Ishikawa (cell line): ENCODE results near the gene ADNP2.

Source experiments
- CEBPB ChIP-seq: IDR thresholded peaks from 2 replicates; pipeline ENCODE4 v1.6.1; 2012
- CREB1 ChIP-seq: IDR thresholded peaks from 2 replicates; pipeline ENCODE4 v1.6.1; 2012; ENCODE audit warnings: low read depth
- EGR1 ChIP-seq: IDR thresholded peaks from 2 replicates; pipeline ENCODE4 v1.6.1; 2012
- EP300 ChIP-seq: IDR thresholded peaks from 2 replicates; pipeline ENCODE4 v1.6.1; 2012; ENCODE audit warnings: borderline replicate concordance
- FOXM1 ChIP-seq: IDR thresholded peaks from 2 replicates; pipeline ENCODE4 v1.6.1; 2012; ENCODE audit warnings: low read depth, borderline replicate concordance
- NFIC ChIP-seq: IDR thresholded peaks from 2 replicates; pipeline ENCODE4 v1.6.1; 2012
- RAD21 ChIP-seq: IDR thresholded peaks from 2 replicates; pipeline ENCODE4 v1.6.1; 2012; ENCODE audit warnings: low read depth
- TAF1 ChIP-seq: IDR thresholded peaks from 2 replicates; pipeline ENCODE4 v1.6.1; 2012; ENCODE audit warnings: low read depth, mild to moderate bottlenecking
- TCF12 ChIP-seq: IDR thresholded peaks from 2 replicates; pipeline ENCODE4 v1.6.1; 2012; ENCODE audit warnings: low read depth
- TEAD4 ChIP-seq: IDR thresholded peaks from 2 replicates; pipeline ENCODE4 v1.6.1; 2012
- YY1 ChIP-seq: IDR thresholded peaks from 2 replicates; pipeline ENCODE4 v1.6.1; 2012; ENCODE audit warnings: low read depth
- ZBTB7A ChIP-seq: IDR thresholded peaks from 2 replicates; pipeline ENCODE4 v1.6.1; 2012; ENCODE audit warnings: low read depth
- TF ChIP-seq, protein P1 (sequence below): IDR thresholded peaks from 2 replicates; pipeline ENCODE4 v1.6.1; 2012; ENCODE audit warnings: low read depth, mild to moderate bottlenecking
- TF ChIP-seq, protein P2 (sequence below): IDR thresholded peaks from 2 replicates; pipeline ENCODE4 v1.6.1; 2012
- TF ChIP-seq, protein P3 (sequence below): IDR thresholded peaks from 2 replicates; pipeline ENCODE4 v1.6.1; 2012

ADNP2 gene

DNA sequence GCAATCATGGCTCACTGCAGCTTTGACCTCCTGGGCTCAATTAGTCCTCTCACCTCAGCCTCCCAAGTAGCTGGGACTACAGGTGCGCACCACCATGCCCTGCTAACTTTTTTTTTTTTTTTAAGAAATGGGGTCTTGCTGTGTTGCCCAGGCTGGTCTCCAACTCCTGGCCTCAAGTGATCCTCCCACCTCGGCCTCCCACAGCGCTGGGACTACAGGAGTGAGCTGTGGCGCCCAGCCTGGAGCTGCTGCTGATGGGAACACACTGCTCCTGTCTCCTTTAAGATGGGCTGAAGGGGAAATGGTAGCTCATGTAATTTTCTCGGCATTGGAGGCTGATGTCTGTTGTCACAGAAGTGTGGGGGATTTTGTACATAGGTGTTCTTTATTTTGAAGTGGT, 34.9 kb upstream of the ADNP2 start:
- TF ChIP-seq FOXM1 (no peak), YY1 (no peak), EGR1 (no peak), RAD21 (no peak), CEBPB (no peak), TEAD4 (no peak), TCF12 (no peak), CREB1 (no peak)
- TF ChIP-seq, protein P1, sequence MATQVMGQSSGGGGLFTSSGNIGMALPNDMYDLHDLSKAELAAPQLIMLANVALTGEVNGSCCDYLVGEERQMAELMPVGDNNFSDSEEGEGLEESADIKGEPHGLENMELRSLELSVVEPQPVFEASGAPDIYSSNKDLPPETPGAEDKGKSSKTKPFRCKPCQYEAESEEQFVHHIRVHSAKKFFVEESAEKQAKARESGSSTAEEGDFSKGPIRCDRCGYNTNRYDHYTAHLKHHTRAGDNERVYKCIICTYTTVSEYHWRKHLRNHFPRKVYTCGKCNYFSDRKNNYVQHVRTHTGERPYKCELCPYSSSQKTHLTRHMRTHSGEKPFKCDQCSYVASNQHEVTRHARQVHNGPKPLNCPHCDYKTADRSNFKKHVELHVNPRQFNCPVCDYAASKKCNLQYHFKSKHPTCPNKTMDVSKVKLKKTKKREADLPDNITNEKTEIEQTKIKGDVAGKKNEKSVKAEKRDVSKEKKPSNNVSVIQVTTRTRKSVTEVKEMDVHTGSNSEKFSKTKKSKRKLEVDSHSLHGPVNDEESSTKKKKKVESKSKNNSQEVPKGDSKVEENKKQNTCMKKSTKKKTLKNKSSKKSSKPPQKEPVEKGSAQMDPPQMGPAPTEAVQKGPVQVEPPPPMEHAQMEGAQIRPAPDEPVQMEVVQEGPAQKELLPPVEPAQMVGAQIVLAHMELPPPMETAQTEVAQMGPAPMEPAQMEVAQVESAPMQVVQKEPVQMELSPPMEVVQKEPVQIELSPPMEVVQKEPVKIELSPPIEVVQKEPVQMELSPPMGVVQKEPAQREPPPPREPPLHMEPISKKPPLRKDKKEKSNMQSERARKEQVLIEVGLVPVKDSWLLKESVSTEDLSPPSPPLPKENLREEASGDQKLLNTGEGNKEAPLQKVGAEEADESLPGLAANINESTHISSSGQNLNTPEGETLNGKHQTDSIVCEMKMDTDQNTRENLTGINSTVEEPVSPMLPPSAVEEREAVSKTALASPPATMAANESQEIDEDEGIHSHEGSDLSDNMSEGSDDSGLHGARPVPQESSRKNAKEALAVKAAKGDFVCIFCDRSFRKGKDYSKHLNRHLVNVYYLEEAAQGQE: no peak
- TF ChIP-seq, protein P2, sequence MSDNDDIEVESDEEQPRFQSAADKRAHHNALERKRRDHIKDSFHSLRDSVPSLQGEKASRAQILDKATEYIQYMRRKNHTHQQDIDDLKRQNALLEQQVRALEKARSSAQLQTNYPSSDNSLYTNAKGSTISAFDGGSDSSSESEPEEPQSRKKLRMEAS: no peak
- TF ChIP-seq, protein P3, sequence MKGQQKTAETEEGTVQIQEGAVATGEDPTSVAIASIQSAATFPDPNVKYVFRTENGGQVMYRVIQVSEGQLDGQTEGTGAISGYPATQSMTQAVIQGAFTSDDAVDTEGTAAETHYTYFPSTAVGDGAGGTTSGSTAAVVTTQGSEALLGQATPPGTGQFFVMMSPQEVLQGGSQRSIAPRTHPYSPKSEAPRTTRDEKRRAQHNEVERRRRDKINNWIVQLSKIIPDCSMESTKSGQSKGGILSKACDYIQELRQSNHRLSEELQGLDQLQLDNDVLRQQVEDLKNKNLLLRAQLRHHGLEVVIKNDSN: no peak

DNA sequence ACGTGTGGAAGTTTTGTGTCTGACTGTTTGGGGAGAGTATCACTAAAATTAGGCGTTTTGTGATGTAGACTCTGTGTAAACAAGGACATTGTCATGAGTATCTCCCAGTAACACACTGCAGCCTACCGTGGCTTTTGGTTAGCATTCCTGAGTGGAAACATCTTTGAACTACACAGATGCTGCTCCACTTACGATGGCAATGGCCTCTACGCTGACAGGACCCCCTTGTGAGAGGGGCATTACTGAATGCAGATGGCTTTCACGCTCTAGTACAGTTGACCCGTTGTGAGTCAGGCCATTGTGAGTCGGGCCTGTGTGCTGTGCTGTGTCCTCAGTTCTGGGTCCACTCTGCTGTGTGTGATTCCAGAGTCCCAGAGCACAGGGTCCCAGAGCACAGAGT, 34.4 kb upstream of the ADNP2 start:
- no peak for TF ChIP-seq RAD21
- TF ChIP-seq, protein P3: no peak
- TF ChIP-seq YY1: no peak
- no peak for TF ChIP-seq TEAD4
- no peak for TF ChIP-seq TCF12
- TF ChIP-seq NFIC: no peak
- TF ChIP-seq TAF1: no peak

DNA sequence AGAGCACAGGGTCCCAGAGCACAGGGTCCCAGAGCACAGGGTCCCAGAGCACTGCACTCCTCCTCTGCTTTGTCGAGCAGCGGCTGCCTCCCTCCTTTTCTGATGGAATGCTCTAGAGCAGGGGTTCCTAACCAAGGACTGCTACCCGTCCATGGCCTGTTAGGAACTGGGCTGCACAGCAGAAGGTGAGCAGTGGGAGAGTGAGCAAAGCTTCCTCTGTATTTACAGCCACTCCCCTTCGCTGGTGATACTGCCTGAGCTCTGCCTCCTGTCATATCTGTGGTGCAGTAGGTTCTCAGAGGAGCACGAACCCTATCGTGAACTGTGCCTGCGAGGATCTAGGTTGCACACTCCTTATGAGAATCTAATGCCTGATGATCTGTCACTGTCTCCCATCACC, 33.1 kb upstream of the ADNP2 start:
- TF ChIP-seq ZBTB7A (no peak), FOXM1 (no peak), RAD21 (no peak), CEBPB (no peak), YY1 (no peak), NFIC (no peak), EGR1 (no peak), TEAD4 (no peak)
- TF ChIP-seq, protein P2: no peak
- TF ChIP-seq, protein P3: no peak

DNA sequence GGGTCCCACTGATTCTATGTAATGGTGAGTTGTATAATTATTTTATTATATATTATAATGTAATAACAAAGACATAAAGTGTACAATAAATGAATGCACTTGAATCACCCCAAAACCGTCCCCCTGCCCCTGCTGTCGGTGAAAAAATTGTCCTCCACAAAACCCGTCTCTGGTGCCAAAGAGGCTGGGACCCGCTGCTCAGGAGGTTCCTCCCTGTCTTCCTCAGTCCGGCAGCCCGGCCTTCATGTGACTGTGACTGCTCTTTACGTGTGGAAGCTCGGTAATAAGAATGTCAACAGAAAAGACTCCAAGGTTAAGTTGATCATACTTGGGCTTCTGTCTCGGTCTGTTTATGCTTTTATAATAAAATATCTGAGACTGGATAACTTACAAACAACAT, 32.7 kb upstream of the ADNP2 start:
- no peak for TF ChIP-seq NFIC
- no peak for TF ChIP-seq TAF1
- TF ChIP-seq ZBTB7A: no peak
- TF ChIP-seq, protein P3: no peak
- TF ChIP-seq, protein P1: no peak
- TF ChIP-seq, protein P2: no peak
- TF ChIP-seq EGR1: no peak
- TF ChIP-seq TCF12: no peak
- TF ChIP-seq FOXM1: no peak
- no peak for TF ChIP-seq CEBPB
- TF ChIP-seq YY1: no peak
- TF ChIP-seq RAD21: no peak
- TF ChIP-seq TEAD4: no peak
- no peak for TF ChIP-seq CREB1
- no peak for TF ChIP-seq EP300

DNA sequence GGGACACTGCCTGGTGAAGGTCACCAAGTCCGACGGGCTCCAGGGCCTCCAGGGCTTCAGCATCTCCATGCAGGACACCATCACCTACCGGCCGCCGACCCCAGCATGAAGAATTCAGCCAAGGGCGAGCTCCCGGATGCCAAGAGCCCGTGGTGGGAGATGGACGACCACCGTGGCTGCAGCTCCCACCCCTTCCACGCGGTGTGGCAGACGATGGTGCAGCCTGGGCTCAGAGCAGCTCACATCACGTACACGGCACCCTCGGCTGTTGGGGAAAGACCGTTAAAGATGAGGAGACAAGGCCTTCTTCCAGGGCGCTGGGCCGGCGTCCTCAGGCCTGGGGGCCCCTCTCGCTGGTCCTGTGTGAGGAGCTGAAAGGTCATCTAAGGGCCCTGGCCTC, 31.2 kb upstream of the ADNP2 start:
- TF ChIP-seq, protein P2: no peak
- TF ChIP-seq CREB1: no peak
- TF ChIP-seq, protein P1: no peak
- no peak for TF ChIP-seq TCF12
